GM12892 (cell line): ENCODE data around the gene FRS3.

Experiments
- POLR2A ChIP-seq: IDR thresholded peaks from 2 replicates; pipeline ENCODE4 v1.6.1; 2011; ENCODE audit warnings: low read depth, low read length, control low read depth
- POLR2AphosphoS5 ChIP-seq: IDR thresholded peaks from 2 replicates; pipeline ENCODE4 v1.6.1; 2011; ENCODE audit warnings: low read depth, low read length, control low read depth

DNA sequence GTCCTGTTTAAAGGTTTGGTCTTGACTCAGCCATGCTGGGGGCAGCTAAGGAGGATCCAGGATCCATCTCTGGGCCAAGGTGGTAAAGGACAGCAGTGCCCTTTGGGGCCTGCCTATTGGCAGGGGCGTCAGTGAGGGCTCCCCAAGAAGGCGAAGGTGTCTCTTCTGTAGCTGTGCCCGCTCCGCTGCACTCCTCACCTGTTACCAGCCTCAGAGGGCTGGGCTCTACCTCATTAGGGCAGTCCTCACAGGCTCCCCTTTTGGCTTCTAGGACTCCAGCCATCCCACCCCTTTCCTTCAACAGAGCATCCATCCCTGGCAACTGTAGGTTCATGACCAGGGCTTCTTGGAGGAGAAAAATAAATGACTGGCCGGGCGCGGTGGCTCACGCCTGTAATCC, 10.3 kb downstream of the FRS3 start:
- TF ChIP-seq POLR2AphosphoS5 (no peak), POLR2A (no peak)
